ENCODE measurements around the gene VWC2.

GRCh38 chr7:49788455-49789059, 15.1 kb downstream of the VWC2 start:
- TF ChIP-seq, protein P1, sequence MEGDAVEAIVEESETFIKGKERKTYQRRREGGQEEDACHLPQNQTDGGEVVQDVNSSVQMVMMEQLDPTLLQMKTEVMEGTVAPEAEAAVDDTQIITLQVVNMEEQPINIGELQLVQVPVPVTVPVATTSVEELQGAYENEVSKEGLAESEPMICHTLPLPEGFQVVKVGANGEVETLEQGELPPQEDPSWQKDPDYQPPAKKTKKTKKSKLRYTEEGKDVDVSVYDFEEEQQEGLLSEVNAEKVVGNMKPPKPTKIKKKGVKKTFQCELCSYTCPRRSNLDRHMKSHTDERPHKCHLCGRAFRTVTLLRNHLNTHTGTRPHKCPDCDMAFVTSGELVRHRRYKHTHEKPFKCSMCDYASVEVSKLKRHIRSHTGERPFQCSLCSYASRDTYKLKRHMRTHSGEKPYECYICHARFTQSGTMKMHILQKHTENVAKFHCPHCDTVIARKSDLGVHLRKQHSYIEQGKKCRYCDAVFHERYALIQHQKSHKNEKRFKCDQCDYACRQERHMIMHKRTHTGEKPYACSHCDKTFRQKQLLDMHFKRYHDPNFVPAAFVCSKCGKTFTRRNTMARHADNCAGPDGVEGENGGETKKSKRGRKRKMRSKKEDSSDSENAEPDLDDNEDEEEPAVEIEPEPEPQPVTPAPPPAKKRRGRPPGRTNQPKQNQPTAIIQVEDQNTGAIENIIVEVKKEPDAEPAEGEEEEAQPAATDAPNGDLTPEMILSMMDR (IDR thresholded peaks at IDR 0.05) = no peak
- no peak for TF ChIP-seq POLR2A (IDR thresholded peaks at IDR 0.05)

Data from body of pancreas (tissue), 4 donors.